ENCODE measurements around the gene AMDHD2. TPM values are rescaled to one million over a fixed set of nuclear protein-coding genes. Genes with fewer than 3 reads are reported as not detected.
A peak's percentile ranks its signal among the peaks of the same experiment; 100 is the strongest.

Gene AMDHD2
- total RNA-seq, 6 experiments from 2014 or later: 15.6 to 19.3 (median 18.6) TPM

GRCh38 chr16:2480948-2481347 lies 39.2 kb upstream of the AMDHD2 start:
- Mint-ChIP-seq H3K27me3 (ENCODE audit: insufficient read depth) (peaks cover 5% of the 10 kb centered on the region; the same call in 1 of the 2 replicates), H3K36me3 (ENCODE audit: low read depth) (no peaks in the 10 kb centered on the region), H3K4me1 (ENCODE audit: low read depth) (peaks cover 28% of the 10 kb centered on the region), H3K9me3 (no peaks in the 10 kb centered on the region), H3K4me3 (no peak overlapping the region), H3K27ac (no peak overlapping the region)
- TF ChIP-seq, protein P1, sequence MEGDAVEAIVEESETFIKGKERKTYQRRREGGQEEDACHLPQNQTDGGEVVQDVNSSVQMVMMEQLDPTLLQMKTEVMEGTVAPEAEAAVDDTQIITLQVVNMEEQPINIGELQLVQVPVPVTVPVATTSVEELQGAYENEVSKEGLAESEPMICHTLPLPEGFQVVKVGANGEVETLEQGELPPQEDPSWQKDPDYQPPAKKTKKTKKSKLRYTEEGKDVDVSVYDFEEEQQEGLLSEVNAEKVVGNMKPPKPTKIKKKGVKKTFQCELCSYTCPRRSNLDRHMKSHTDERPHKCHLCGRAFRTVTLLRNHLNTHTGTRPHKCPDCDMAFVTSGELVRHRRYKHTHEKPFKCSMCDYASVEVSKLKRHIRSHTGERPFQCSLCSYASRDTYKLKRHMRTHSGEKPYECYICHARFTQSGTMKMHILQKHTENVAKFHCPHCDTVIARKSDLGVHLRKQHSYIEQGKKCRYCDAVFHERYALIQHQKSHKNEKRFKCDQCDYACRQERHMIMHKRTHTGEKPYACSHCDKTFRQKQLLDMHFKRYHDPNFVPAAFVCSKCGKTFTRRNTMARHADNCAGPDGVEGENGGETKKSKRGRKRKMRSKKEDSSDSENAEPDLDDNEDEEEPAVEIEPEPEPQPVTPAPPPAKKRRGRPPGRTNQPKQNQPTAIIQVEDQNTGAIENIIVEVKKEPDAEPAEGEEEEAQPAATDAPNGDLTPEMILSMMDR (IDR thresholded peaks at IDR 0.05): no peak
- no peak for DNase-seq

GRCh38 chr16:2481676-2482075 lies 38.5 kb upstream of the AMDHD2 start:
- H3K36me3 Mint-ChIP-seq (ENCODE audit: low read depth): no peaks in the 10 kb centered on the region
- H3K27ac Mint-ChIP-seq: peak overlapping the region; percentile 97
- no peaks in the 10 kb centered on the region for H3K9me3 Mint-ChIP-seq
- H3K27me3 Mint-ChIP-seq (ENCODE audit: insufficient read depth): peaks cover 5% of the 10 kb centered on the region; the same call in 1 of the 2 replicates
- H3K4me1 Mint-ChIP-seq (ENCODE audit: low read depth): peaks cover 28% of the 10 kb centered on the region
- no peak overlapping the region for H3K4me3 Mint-ChIP-seq
- TF ChIP-seq, protein P1 (IDR thresholded peaks at IDR 0.05): no peak
- no peak for DNase-seq

DNA sequence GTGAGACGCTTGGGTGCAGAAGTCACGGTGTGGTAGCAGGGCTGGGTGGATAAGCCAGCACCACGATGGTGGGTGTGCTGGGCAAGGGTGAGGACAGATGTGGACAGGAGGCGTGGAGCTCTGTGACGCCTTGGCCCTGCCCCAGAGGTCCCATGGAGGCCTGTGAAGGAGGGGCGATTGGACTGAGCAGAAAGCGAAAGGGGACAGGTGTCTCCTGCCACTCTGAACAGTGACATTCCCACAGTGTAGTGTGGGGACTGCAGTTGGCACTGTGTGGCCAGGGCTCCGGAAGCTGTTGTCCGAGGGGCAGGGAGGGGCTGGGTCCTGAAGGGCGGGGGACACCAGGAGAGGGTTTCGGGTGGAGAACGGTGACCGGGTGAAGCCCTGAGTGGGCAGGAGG lies 37.9 kb upstream of the AMDHD2 start:
- no peaks in the 10 kb centered on the region for H3K36me3 Mint-ChIP-seq (ENCODE audit: low read depth)
- DNase-seq: no peak
- peaks cover 9% of the 10 kb centered on the region for H3K27me3 Mint-ChIP-seq (ENCODE audit: insufficient read depth)
- peaks cover 33% of the 10 kb centered on the region for H3K4me1 Mint-ChIP-seq (ENCODE audit: low read depth)
- no peaks in the 10 kb centered on the region for H3K9me3 Mint-ChIP-seq
- H3K27ac Mint-ChIP-seq: peak overlapping the region; percentile 97
- peak overlapping the region; percentile 86 for H3K4me3 Mint-ChIP-seq
- TF ChIP-seq, protein P1 (IDR thresholded peaks at IDR 0.05): no peak

DNA sequence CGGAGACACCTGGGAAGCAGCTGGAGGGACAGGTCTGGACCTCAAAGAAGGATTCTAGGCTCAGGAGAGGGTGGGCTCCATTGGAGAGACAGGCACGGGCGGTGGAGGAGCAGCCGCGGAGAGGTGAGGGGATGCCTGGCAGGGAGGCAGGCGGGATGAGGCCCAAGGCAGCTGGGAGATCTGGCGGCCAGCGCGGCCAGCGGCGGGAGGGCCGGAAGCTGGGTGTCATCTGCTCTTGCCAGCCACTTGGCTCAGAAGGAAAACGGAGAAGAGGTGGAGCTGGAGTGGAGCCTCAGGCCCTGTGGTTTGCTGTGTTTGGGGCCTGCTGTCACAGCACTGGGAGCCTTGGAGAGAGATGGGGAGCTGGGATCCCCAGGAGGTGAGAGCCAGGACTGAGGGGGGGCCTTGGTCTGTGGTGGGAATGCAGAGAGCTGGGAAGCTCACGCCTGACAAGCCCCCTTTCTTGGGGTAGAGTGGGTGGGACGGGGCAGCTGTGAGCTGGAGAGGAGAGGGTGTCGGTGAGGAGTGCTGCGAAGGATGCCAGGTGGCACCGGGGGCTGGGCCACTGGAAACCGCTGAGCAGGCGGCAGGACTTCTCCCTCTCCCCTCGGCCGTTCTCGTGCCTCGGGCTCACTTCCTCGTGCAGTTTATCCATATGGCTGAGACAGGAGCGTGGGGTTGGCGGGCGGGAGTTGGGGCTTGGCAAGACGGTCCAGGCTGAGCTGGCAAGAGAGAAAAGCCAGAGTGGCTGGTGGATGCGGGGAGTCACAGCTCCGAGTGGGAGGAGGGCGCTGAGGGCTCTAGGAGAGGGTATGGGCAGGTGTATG lies 37.2 kb upstream of the AMDHD2 start:
- Mint-ChIP-seq H3K36me3 (ENCODE audit: low read depth) (no peaks in the 10 kb centered on the region), H3K4me3 (peak overlapping the region; percentile 86), H3K4me1 (ENCODE audit: low read depth) (peaks cover 32% of the 10 kb centered on the region), H3K27ac (peak overlapping the region; percentile 97), H3K9me3 (no peaks in the 10 kb centered on the region), H3K27me3 (ENCODE audit: insufficient read depth) (peaks cover 11% of the 10 kb centered on the region)
- TF ChIP-seq, protein P1 (IDR thresholded peaks at IDR 0.05): no peak
- peak; percentile 83 for DNase-seq

DNA sequence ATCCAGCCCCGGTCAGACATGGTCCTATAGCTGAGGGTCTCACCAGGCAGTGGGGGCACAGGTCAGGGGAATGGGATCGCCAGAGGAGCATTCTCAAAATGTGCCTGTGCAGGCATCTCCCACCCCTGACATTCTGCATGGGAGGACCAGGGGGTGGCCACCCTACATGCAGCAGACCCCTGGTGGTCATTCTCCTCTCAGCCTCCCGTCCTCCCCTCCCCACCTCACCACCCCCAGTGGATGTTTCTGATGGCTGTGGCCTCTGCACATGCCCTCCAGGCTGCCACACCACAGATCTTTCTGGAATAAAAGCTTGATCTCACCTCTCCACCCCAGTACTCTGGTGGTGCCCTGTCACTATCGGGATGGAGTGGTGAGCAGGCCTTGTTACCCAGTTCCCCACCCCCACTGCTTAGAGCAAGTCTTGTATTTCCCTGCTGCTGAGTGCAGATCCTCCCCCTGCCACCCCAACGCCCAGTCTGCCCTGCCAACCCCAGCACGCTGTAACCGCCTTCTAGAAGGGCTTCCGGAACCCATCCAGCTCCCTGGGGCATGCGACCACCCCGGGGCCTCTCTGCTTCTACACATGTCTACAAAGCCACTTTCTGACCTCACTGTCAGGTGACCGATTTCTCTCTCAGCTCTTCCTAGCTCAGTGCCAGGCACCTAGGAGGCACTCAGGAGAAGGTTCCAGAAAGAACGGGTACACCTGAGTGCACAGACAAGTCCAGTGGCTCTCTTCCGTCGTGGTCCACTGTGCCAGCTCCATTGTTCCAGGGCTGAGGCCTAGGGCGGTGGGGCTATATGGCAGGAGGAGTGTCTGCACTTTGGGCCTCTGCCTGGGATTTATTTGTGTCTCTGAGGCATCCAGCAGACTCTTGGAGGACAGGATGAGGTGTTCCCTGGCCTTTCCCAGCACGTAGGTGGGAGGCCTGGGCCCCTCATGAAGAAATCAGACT lies 36.0 kb upstream of the AMDHD2 start:
- peaks cover 32% of the 10 kb centered on the region for H3K4me1 Mint-ChIP-seq (ENCODE audit: low read depth)
- no peak for DNase-seq
- peaks cover 11% of the 10 kb centered on the region for H3K27me3 Mint-ChIP-seq (ENCODE audit: insufficient read depth)
- no peaks in the 10 kb centered on the region for H3K9me3 Mint-ChIP-seq
- H3K36me3 Mint-ChIP-seq (ENCODE audit: low read depth): no peaks in the 10 kb centered on the region
- H3K27ac Mint-ChIP-seq: peak overlapping the region; percentile 97
- H3K4me3 Mint-ChIP-seq: no peak overlapping the region; the same call in 1 of the 2 replicates
- TF ChIP-seq, protein P1 (IDR thresholded peaks at IDR 0.05): 0 out of 2 replicates have a peak, but pooled peaks have one; percentile 20
